Thyroid gland (tissue), 4 donors: ENCODE data around the gene NDP.

Experiments
- POLR2A ChIP-seq, 2 donors: fragments of 450-650 bp; IDR thresholded peaks; one replicate each; pipeline ENCODE4 v1.6.1; 2017; ENCODE audit warnings: antibody characterized with exemption in 2 of 2, mild to moderate bottlenecking in 2 of 2, moderate library complexity in 1 of 2
- TF ChIP-seq, protein P1 (sequence below), 6 experiments: fragments of 200-600 bp in 3 of 6; fragments of 450-650 bp in 3 of 6; sonication (generic) in 3 of 6; IDR thresholded peaks; one replicate each; pipeline ENCODE4 v1.5.1; 2016 to 2019; ENCODE audit warnings: antibody characterized with exemption in 6 of 6, mild to moderate bottlenecking in 2 of 6, inconsistent platforms in 1 of 6, moderate library complexity in 1 of 6

DNA sequence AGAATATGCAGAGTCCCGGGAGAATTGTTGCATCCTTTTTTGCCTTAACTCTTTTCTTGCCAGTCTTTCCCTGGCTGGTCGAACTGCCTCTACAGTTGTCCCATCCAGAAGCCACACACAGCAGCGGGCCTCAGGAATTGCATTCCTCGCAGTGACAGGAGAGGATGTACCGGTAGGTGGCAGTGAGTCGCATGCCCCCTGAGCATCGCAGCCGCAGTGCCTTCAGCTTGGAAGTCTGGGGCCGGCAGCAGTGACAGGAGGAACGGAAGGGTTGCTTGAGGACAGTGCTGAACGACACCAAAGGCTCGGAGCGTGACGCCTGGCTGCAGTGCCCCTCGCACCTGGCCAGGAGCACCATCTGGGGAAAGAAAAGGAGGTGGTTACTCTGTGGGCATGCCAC lies 23.5 kb downstream of the NDP start:
- TF ChIP-seq, protein P1, sequence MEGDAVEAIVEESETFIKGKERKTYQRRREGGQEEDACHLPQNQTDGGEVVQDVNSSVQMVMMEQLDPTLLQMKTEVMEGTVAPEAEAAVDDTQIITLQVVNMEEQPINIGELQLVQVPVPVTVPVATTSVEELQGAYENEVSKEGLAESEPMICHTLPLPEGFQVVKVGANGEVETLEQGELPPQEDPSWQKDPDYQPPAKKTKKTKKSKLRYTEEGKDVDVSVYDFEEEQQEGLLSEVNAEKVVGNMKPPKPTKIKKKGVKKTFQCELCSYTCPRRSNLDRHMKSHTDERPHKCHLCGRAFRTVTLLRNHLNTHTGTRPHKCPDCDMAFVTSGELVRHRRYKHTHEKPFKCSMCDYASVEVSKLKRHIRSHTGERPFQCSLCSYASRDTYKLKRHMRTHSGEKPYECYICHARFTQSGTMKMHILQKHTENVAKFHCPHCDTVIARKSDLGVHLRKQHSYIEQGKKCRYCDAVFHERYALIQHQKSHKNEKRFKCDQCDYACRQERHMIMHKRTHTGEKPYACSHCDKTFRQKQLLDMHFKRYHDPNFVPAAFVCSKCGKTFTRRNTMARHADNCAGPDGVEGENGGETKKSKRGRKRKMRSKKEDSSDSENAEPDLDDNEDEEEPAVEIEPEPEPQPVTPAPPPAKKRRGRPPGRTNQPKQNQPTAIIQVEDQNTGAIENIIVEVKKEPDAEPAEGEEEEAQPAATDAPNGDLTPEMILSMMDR (IDR thresholded peaks at IDR 0.05), result peak in 4 of 6 experiments; percentile 12 to 49 (median 26)
- no peak for TF ChIP-seq POLR2A (IDR thresholded peaks at IDR 0.05)
